ENCODE results near the gene RARG. TPM values are rescaled to one million over a fixed set of nuclear protein-coding genes. Genes with fewer than 3 reads are reported as not detected.
A peak's percentile ranks its signal among the peaks of the same experiment; 100 is the strongest.

The RARG gene
- polyA plus RNA-seq, 1 donor (not counting 4 experiments of a cell fraction or from before 2014, with no cell fraction given), result 26.4 TPM

DNA sequence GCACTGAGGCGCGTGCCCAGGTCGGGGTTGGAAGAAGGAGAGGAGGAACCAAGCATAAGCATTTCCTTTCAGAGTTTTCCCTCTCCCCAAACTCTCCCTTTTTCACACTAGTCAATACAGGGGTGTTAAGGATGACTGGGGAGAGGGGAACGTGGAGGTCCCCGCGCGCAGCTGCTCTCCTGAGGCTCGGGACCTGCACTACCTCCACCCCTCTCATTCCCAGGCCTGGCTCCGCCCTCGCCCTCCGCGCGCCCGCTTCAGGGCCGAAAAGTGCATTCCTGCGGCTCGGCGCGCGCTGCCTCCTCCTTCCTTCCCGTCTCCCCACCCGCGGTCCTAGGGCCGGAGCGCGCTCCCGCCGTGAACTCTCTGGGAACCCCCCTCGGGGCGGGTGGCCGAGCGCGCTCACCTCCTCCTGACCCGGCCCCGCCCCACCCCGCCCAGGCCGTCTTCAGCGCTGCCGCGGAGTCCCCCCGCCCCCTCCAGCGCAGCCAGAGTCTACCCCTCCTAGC, 11.3 kb downstream of the RARG start:
- H4K20me1 ChIP-seq (ENCODE audit: control insufficient read depth, extremely low read depth, insufficient read depth, low read length), result peaks cover 4% of the 10 kb centered on the region
- DNase-seq (ENCODE audit: low read depth, low spot score) (no peak), FAIRE-seq (no peak)
- dilution Hi-C loops (cut with MboI; ENCODE audit: extremely low pct_ligation_motif_present, low sequenced_read_pairs), result no loop called here
- no peak overlapping the region for H2AFZ ChIP-seq (ENCODE audit: control insufficient read depth, low read length)
- peak overlapping the region; percentile 94 for H3K27ac ChIP-seq (ENCODE audit: control insufficient read depth, insufficient read depth, low read length)
- H3K9me3 ChIP-seq (ENCODE audit: control insufficient read depth, low read depth, low read length), result no peaks in the 10 kb centered on the region
- H3K4me2 ChIP-seq (ENCODE audit: control insufficient read depth, extremely low read depth, insufficient read depth, low read depth, low read length), result peak overlapping the region; percentile 99
- TF ChIP-seq CTCF (optimal IDR thresholded peaks at IDR 0.05 in 1 of 3, IDR thresholded peaks at IDR 0.05 in 1 of 3, conservative IDR thresholded peaks at IDR 0.05 in 1 of 3; ENCODE audit: extremely low read depth in 1 of 3, insufficient read depth in 2 of 3, low read length in 3 of 3) (no peak), EZH2 (IDR thresholded peaks at IDR 0.05; ENCODE audit: low read length) (no peak)
- peaks cover 78% of the 10 kb centered on the region for H3K4me1 ChIP-seq (ENCODE audit: control insufficient read depth, extremely low read depth, insufficient read depth, low read length)
- peak overlapping the region; percentile 56 to 99 (median 95) for H3K4me3 ChIP-seq (ENCODE audit: control insufficient read depth in 2 of 3, extremely low read depth in 1 of 3, insufficient read depth in 2 of 3, low read depth in 1 of 3, low read length in 3 of 3)
- H3K27me3 ChIP-seq (ENCODE audit: control insufficient read depth, extremely low read depth, insufficient read depth, low read length), result no peaks in the 10 kb centered on the region
- H3K9me1 ChIP-seq (ENCODE audit: control insufficient read depth, extremely low read depth, insufficient read depth, low read length), result no peaks in the 10 kb centered on the region
- H3K9ac ChIP-seq (ENCODE audit: control insufficient read depth, extremely low read depth, insufficient read depth, low read length), result peak overlapping the region; percentile 91
- H3K79me2 ChIP-seq (ENCODE audit: control insufficient read depth, insufficient read depth, low read length), result peaks cover 27% of the 10 kb centered on the region
- peaks cover 0 to 5% of the 10 kb centered on the region in 2 experiments for H3K36me3 ChIP-seq (ENCODE audit: control insufficient read depth in 2 of 2, extremely low read depth in 1 of 2, insufficient read depth in 2 of 2, low read length in 2 of 2)

- H3K27me3 ChIP-seq (ENCODE audit: control insufficient read depth, extremely low read depth, insufficient read depth, low read length), result no peaks in the 10 kb centered on the region
- H2AFZ ChIP-seq (ENCODE audit: control insufficient read depth, low read length), result peak overlapping the region; percentile 33
- peaks cover 27% of the 10 kb centered on the region for H3K79me2 ChIP-seq (ENCODE audit: control insufficient read depth, insufficient read depth, low read length)
- FAIRE-seq (no peak), DNase-seq (ENCODE audit: low read depth, low spot score) (no peak)
- H3K27ac ChIP-seq (ENCODE audit: control insufficient read depth, insufficient read depth, low read length), result peak overlapping the region; percentile 70
- peak overlapping the region; percentile 81 for H3K9ac ChIP-seq (ENCODE audit: control insufficient read depth, extremely low read depth, insufficient read depth, low read length)
- peaks cover 4 to 11% of the 10 kb centered on the region in 2 experiments for H3K36me3 ChIP-seq (ENCODE audit: control insufficient read depth in 2 of 2, extremely low read depth in 1 of 2, insufficient read depth in 2 of 2, low read length in 2 of 2)
- H4K20me1 ChIP-seq (ENCODE audit: control insufficient read depth, extremely low read depth, insufficient read depth, low read length), result peaks cover 4% of the 10 kb centered on the region
- H3K4me2 ChIP-seq (ENCODE audit: control insufficient read depth, extremely low read depth, insufficient read depth, low read depth, low read length), result peak overlapping the region; percentile 87
- no peaks in the 10 kb centered on the region for H3K9me1 ChIP-seq (ENCODE audit: control insufficient read depth, extremely low read depth, insufficient read depth, low read length)
- H3K4me3 ChIP-seq (ENCODE audit: control insufficient read depth in 2 of 3, extremely low read depth in 1 of 3, insufficient read depth in 2 of 3, low read depth in 1 of 3, low read length in 3 of 3), result peak overlapping the region; percentile 56 to 99 (median 95)
- no peak for TF ChIP-seq EZH2 (IDR thresholded peaks at IDR 0.05; ENCODE audit: low read length)
- TF ChIP-seq CTCF (optimal IDR thresholded peaks at IDR 0.05 in 1 of 3, IDR thresholded peaks at IDR 0.05 in 1 of 3, conservative IDR thresholded peaks at IDR 0.05 in 1 of 3; ENCODE audit: extremely low read depth in 1 of 3, insufficient read depth in 2 of 3, low read length in 3 of 3), result no peak
- dilution Hi-C loops (cut with MboI; ENCODE audit: extremely low pct_ligation_motif_present, low sequenced_read_pairs), result no loop called here
- H3K9me3 ChIP-seq (ENCODE audit: control insufficient read depth, low read depth, low read length), result no peaks in the 10 kb centered on the region
- peaks cover 72% of the 10 kb centered on the region for H3K4me1 ChIP-seq (ENCODE audit: control insufficient read depth, extremely low read depth, insufficient read depth, low read length)
Measured at GRCh38 chr12:53219956-53220693, 11.9 kb downstream of the RARG start.
